ENCODE measurements around the gene UBE2D3.

UBE2D3 gene

DNA sequence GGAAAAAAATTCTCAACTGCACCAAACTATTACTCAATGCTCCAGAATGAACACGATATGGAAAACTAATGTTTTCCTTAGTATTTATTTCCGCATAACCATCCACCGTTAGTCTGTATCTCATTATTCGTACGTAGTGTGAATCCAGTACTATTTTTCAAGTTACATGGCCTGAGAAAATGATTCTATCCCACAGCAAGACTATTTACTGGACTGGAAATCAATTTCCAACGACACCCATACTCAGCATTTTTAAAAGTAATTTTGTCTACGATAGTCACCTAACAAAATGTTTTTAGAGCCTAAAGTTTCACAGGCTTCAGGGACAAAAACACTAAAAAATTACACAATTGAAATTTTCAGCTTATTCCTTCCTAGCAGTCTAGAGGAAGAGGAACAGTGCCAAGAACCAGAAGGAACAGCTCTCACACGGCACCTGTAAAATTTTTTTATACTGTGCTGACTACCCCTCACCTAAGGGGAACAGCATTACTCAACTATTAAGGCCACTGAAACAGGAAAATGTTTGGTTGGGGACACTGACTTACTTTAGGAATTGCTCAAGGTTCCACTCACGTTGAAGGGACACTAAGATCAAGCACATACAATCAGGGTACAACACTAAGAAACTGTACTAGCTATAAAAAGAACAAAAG is 9.6 kb downstream of the UBE2D3 start:
- ChIA-PET POLR2A (interaction anchor here (0.8 to 4.0 kb wide), 4 partner anchors 8 to 60 kb away, joined by 3 to 32 read pairs (median 4); partner anchors contain the start of genes CISD2 and UBE2D3), CTCF (interaction anchor here (1.6 kb wide), 1 partner anchor 197 kb away, joined by 4 read pairs; no protein-coding TSS in a partner anchor)
- DNase-seq (ENCODE audit: extremely low spot score) = no peak
- TF ChIP-seq L3MBTL2 (conservative IDR thresholded peaks at IDR 0.05) (no peak), CTBP1 (IDR thresholded peaks at IDR 0.05; ENCODE audit: borderline replicate concordance) (no peak), FOXM1 (IDR thresholded peaks at IDR 0.05; ENCODE audit: borderline replicate concordance) (no peak), ELF4 (IDR thresholded peaks at IDR 0.05) (no peak), ZNF384 (IDR thresholded peaks at IDR 0.05) (no peak), ARNT (IDR thresholded peaks at IDR 0.05) (no peak), BHLHE40 (IDR thresholded peaks at IDR 0.05; ENCODE audit: borderline replicate concordance) (no peak), SP1 (IDR thresholded peaks at IDR 0.05) (no peak), HDGF (IDR thresholded peaks at IDR 0.05; ENCODE audit: borderline replicate concordance) (no peak), FOXA1 (IDR thresholded peaks at IDR 0.05) (no peak), SUZ12 (IDR thresholded peaks at IDR 0.05) (no peak), FOXK2 (IDR thresholded peaks at IDR 0.05) (no peak), LEF1 (IDR thresholded peaks at IDR 0.05; ENCODE audit: borderline replicate concordance) (no peak), TARDBP (IDR thresholded peaks at IDR 0.05) (no peak), NFRKB (IDR thresholded peaks at IDR 0.05) (no peak)
- TF ChIP-seq, protein P1, sequence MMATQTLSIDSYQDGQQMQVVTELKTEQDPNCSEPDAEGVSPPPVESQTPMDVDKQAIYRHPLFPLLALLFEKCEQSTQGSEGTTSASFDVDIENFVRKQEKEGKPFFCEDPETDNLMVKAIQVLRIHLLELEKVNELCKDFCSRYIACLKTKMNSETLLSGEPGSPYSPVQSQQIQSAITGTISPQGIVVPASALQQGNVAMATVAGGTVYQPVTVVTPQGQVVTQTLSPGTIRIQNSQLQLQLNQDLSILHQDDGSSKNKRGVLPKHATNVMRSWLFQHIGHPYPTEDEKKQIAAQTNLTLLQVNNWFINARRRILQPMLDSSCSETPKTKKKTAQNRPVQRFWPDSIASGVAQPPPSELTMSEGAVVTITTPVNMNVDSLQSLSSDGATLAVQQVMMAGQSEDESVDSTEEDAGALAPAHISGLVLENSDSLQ (IDR thresholded peaks at IDR 0.05) = no peak

GRCh38 chr4:102817021-102817605 is 10.2 kb downstream of the UBE2D3 start:
- TF ChIP-seq NFRKB (IDR thresholded peaks at IDR 0.05) (no peak), ZNF384 (IDR thresholded peaks at IDR 0.05) (no peak), L3MBTL2 (conservative IDR thresholded peaks at IDR 0.05) (no peak), HDGF (IDR thresholded peaks at IDR 0.05; ENCODE audit: borderline replicate concordance) (no peak), SP1 (IDR thresholded peaks at IDR 0.05) (no peak), SUZ12 (IDR thresholded peaks at IDR 0.05) (no peak), FOXM1 (IDR thresholded peaks at IDR 0.05; ENCODE audit: borderline replicate concordance) (no peak), FOXA1 (IDR thresholded peaks at IDR 0.05) (no peak), BHLHE40 (IDR thresholded peaks at IDR 0.05; ENCODE audit: borderline replicate concordance) (no peak), CTBP1 (IDR thresholded peaks at IDR 0.05; ENCODE audit: borderline replicate concordance) (no peak), LEF1 (IDR thresholded peaks at IDR 0.05; ENCODE audit: borderline replicate concordance) (no peak), ELF4 (IDR thresholded peaks at IDR 0.05) (no peak), FOXK2 (IDR thresholded peaks at IDR 0.05) (no peak), ARNT (IDR thresholded peaks at IDR 0.05) (no peak), TARDBP (IDR thresholded peaks at IDR 0.05) (no peak)
- TF ChIP-seq, protein P1 (IDR thresholded peaks at IDR 0.05) = no peak
- CTCF ChIA-PET = interaction anchor here (1.6 kb wide), 1 partner anchor 196 kb away, joined by 4 read pairs; no protein-coding TSS in a partner anchor
- DNase-seq (ENCODE audit: extremely low spot score) = no peak
- POLR2A ChIA-PET = interaction anchor here (1.3 to 4.0 kb wide), 3 partner anchors 9 to 60 kb away, joined by 3 to 32 read pairs (median 3); partner anchors contain the start of gene UBE2D3

- ChIA-PET POLR2A (interaction anchor here (1.8 to 4.0 kb wide), 2 partner anchors 12 to 53 kb away, joined by 4 to 32 read pairs; partner anchors contain the start of genes CISD2 and UBE2D3), CTCF (no interaction called here)
- TF ChIP-seq BHLHE40 (IDR thresholded peaks at IDR 0.05; ENCODE audit: borderline replicate concordance) (no peak), HDGF (IDR thresholded peaks at IDR 0.05; ENCODE audit: borderline replicate concordance) (no peak), L3MBTL2 (conservative IDR thresholded peaks at IDR 0.05) (no peak), CTBP1 (IDR thresholded peaks at IDR 0.05; ENCODE audit: borderline replicate concordance) (no peak)
- TF ChIP-seq, protein P1 (IDR thresholded peaks at IDR 0.05) = no peak
- no peak for DNase-seq (ENCODE audit: extremely low spot score)
These were observed 11.4 kb downstream of the UBE2D3 start for GRCh38 chr4:102815981-102816380.

DNA sequence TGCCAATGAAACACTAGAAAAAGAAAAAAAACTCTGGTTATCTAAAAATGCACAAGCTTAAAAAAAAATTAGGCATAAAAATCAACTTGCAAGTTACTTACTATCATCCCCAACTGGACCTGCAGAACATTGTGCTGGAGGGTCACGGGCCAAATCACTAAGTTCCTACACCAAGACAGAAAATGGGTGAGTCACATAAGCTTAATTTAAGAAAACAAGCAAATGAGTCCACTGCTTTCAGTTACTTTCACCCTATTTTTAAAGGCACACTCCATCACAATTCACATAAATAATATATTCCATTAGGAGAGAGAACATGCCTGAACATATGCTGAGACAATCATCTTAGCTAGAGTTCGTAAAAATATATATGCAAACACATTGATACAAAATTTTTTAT is 17.7 kb downstream of the UBE2D3 start:
- no peak for TF ChIP-seq L3MBTL2 (conservative IDR thresholded peaks at IDR 0.05)
- no peak for TF ChIP-seq SP1 (IDR thresholded peaks at IDR 0.05)
- no peak for TF ChIP-seq LEF1 (IDR thresholded peaks at IDR 0.05; ENCODE audit: borderline replicate concordance)
- TF ChIP-seq CTBP1 (IDR thresholded peaks at IDR 0.05; ENCODE audit: borderline replicate concordance) = no peak
- no peak for TF ChIP-seq FOXM1 (IDR thresholded peaks at IDR 0.05; ENCODE audit: borderline replicate concordance)
- TF ChIP-seq ELF4 (IDR thresholded peaks at IDR 0.05) = no peak
- TF ChIP-seq NFRKB (IDR thresholded peaks at IDR 0.05) = no peak
- ChIA-PET POLR2A (interaction anchor here (1.5 kb wide), 1 partner anchor 18 kb away, joined by 8 read pairs; no protein-coding TSS in a partner anchor), CTCF (no interaction called here)
- DNase-seq (ENCODE audit: extremely low spot score) = no peak

- ChIA-PET POLR2A (interaction anchor here (1.5 kb wide), 1 partner anchor 19 kb away, joined by 8 read pairs; no protein-coding TSS in a partner anchor), CTCF (no interaction called here)
- TF ChIP-seq ELF4 (IDR thresholded peaks at IDR 0.05) (no peak), FOXA1 (IDR thresholded peaks at IDR 0.05) (no peak), NFRKB (IDR thresholded peaks at IDR 0.05) (no peak), ARNT (IDR thresholded peaks at IDR 0.05) (no peak), ZNF384 (IDR thresholded peaks at IDR 0.05) (no peak), L3MBTL2 (conservative IDR thresholded peaks at IDR 0.05) (no peak), FOXK2 (IDR thresholded peaks at IDR 0.05) (no peak), TARDBP (IDR thresholded peaks at IDR 0.05) (no peak), SP1 (IDR thresholded peaks at IDR 0.05) (no peak)
- TF ChIP-seq, protein P1 (IDR thresholded peaks at IDR 0.05) = no peak
- DNase-seq (ENCODE audit: extremely low spot score) = no peak
These were observed 18.2 kb downstream of the UBE2D3 start for GRCh38 chr4:102809190-102809589.

Data from HEK293T (cell line).